ENCODE data around the gene PGAP6. TPM values are rescaled to one million over a fixed set of nuclear protein-coding genes. Genes with fewer than 3 reads are reported as not detected.
"Not testable (repeated sequence)": the region's sequence is repeated elsewhere in the genome, so short reads cannot be mapped to it uniquely, and the experiment has no call there.

The PGAP6 gene, protein sequence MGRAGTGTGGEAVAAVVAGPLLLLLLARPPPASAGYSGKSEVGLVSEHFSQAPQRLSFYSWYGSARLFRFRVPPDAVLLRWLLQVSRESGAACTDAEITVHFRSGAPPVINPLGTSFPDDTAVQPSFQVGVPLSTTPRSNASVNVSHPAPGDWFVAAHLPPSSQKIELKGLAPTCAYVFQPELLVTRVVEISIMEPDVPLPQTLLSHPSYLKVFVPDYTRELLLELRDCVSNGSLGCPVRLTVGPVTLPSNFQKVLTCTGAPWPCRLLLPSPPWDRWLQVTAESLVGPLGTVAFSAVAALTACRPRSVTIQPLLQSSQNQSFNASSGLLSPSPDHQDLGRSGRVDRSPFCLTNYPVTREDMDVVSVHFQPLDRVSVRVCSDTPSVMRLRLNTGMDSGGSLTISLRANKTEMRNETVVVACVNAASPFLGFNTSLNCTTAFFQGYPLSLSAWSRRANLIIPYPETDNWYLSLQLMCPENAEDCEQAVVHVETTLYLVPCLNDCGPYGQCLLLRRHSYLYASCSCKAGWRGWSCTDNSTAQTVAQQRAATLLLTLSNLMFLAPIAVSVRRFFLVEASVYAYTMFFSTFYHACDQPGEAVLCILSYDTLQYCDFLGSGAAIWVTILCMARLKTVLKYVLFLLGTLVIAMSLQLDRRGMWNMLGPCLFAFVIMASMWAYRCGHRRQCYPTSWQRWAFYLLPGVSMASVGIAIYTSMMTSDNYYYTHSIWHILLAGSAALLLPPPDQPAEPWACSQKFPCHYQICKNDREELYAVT
- total RNA-seq (2012; rRNA removed): 55.7 and 57.8 TPM in 2 replicates

DNA sequence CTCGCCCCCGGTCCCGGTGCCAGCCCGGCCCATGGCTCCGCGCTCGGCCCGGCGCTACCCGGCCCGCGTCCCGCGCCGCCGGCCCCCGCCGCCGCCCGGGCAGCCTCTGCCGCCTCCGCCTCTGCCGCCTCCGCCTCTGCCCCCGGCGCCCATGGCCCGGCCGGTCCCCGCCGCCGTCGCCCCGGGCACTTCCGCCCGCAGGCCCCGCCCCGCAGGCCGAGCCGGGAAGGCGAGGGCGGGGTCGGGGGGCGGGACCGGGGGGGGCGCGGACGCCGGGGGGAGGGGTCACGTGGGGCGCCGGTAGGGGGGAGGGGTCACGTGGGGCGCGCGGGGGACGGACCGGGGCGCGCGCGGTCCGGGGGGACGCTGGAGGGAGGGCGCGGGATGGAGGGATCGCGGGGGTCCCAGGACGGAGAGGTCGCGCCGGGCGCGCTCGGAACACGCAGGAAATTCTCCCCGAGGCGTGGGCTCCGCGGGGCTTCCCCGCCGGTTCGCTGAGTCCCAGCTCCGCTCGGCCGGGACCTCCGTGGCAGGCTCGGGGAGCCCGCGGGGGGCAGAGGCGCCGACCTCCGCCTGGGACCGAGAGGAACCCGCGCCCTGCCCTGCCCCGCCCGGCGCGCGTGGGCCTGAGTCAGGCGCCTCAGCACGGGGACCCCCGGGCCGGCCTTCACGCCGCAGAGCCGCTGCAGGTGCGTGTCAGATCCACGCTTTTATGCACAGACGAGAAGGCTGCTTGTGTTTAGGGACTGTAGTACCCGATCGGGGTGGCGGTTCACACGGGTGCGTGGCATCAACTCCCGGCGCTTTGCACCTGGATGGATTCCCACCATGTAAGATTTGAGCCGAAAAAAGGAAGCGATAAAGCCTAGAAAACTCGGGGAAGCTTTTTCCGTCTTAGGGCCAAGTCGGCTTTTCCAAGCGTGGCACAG lies at the start of gene PGAP6:
TSS of gene PGAP6 (minus strand) at position 190 of the 929 bp plus-strand sequence. CDS start at position 33, 157 bp downstream.
- H3K27me3 ChIP-seq (ENCODE audit: control insufficient read depth, insufficient read depth, low read length): no peaks in the 10 kb centered on the region

DNA sequence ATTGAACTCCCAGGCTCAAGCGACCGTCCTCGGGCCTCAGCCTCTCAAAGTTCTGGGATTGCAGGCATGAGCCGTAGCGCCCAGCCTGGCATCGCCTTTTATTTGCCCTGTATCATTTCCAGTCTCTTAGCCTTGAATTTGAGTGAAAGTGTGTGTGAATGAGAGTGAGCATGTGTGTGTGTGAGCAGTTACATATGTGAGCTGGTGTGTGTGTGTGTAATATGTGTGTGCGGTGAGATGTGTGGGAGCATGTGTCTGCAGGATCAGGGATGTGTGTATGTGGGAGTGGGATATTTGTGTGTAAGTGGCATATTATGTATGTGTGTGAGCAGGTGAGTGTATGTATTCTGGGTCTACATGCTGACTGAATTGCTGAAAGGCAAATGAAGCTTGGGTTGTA lies 49.1 kb upstream of the PGAP6 start:
- Histone ChIP-seq H3K4me2 (ENCODE audit: low read length) (no peak overlapping the region), H3K4me3 (ENCODE audit: low read length) (no peak overlapping the region), H3K27me3 (ENCODE audit: control insufficient read depth, insufficient read depth, low read length) (no peaks in the 10 kb centered on the region), H3K4me1 (ENCODE audit: control insufficient read depth, insufficient read depth, low read length) (peaks cover 17% of the 10 kb centered on the region), H3K9me3 (replicated peaks; ENCODE audit: low read length) (no peaks in the 10 kb centered on the region), H3K36me3 (ENCODE audit: insufficient read depth, low read length) (peaks cover 10% of the 10 kb centered on the region), H3K9ac (ENCODE audit: low read depth, low read length) (no peak overlapping the region)

More for the DNA sequence above, at the start of gene PGAP6:
- H3K4me1 ChIP-seq (ENCODE audit: control insufficient read depth, insufficient read depth, low read length): peaks cover 3% of the 10 kb centered on the region
- no peaks in the 10 kb centered on the region for H3K9me3 ChIP-seq (replicated peaks; ENCODE audit: low read length)
- H3K4me2 ChIP-seq (ENCODE audit: low read length): peak within 1 kb of the TSS; percentile 98
- H3K9ac ChIP-seq (ENCODE audit: low read depth, low read length): peak within 1 kb of the TSS; percentile 86
- H3K4me3 ChIP-seq (ENCODE audit: low read length): peak within 1 kb of the TSS; percentile 83
- H3K36me3 ChIP-seq (ENCODE audit: insufficient read depth, low read length): peaks cover 2% of the 10 kb centered on the region

DNA sequence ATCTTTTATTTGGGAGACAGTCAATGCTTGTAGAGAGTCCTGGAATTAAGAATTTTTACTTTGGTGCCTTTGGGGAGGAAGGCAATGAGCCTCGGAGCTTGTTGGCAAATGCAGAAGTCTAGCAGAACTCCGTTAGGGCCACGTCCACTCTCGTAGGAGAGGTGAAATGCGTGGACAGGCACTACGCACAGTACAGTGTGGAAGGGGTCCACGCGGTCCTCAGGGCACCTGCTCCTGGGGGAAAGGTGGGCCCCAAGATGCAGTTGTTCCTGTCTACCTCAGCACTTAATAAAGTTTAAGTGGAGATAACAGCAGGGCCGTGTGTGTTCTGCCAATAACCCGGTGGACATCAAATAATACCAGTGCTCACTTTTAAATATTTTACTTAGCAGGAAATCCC lies 45.5 kb upstream of the PGAP6 start:
- Histone ChIP-seq H3K4me2 (ENCODE audit: low read length) (peak overlapping the region; percentile 85), H3K9ac (ENCODE audit: low read depth, low read length) (peak overlapping the region; percentile 74), H3K27me3 (ENCODE audit: control insufficient read depth, insufficient read depth, low read length) (no peaks in the 10 kb centered on the region), H3K9me3 (replicated peaks; ENCODE audit: low read length) (no peaks in the 10 kb centered on the region), H3K4me3 (ENCODE audit: low read length) (peak overlapping the region; percentile 88), H3K36me3 (ENCODE audit: insufficient read depth, low read length) (peaks cover 7% of the 10 kb centered on the region), H3K4me1 (ENCODE audit: control insufficient read depth, insufficient read depth, low read length) (peaks cover 39% of the 10 kb centered on the region)

DNA sequence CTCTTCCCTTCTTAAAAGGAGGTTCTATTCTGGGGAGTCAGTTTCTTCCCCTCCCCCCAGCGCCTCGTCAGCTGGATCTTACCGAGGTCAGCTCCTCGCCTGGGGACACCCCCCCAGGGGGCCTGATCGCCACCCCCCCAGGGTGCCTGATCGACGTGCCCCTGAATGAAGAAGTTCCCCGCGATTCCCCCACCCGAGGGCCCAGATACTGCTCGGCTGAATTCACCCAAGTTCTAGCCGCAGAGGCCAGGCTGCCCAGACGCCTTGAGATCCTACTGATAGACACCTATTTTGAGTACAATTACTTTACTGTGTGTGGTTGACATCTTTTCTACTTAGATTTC lies 45.1 kb upstream of the PGAP6 start:
- Histone ChIP-seq H3K9me3 (replicated peaks; ENCODE audit: low read length) (no peaks in the 10 kb centered on the region), H3K4me3 (ENCODE audit: low read length) (peak overlapping the region; percentile 88), H3K9ac (ENCODE audit: low read depth, low read length) (peak overlapping the region; percentile 74), H3K4me2 (ENCODE audit: low read length) (peak overlapping the region; percentile 85), H3K27me3 (ENCODE audit: control insufficient read depth, insufficient read depth, low read length) (no peaks in the 10 kb centered on the region), H3K4me1 (ENCODE audit: control insufficient read depth, insufficient read depth, low read length) (peaks cover 39% of the 10 kb centered on the region), H3K36me3 (ENCODE audit: insufficient read depth, low read length) (peaks cover 7% of the 10 kb centered on the region)

DNA sequence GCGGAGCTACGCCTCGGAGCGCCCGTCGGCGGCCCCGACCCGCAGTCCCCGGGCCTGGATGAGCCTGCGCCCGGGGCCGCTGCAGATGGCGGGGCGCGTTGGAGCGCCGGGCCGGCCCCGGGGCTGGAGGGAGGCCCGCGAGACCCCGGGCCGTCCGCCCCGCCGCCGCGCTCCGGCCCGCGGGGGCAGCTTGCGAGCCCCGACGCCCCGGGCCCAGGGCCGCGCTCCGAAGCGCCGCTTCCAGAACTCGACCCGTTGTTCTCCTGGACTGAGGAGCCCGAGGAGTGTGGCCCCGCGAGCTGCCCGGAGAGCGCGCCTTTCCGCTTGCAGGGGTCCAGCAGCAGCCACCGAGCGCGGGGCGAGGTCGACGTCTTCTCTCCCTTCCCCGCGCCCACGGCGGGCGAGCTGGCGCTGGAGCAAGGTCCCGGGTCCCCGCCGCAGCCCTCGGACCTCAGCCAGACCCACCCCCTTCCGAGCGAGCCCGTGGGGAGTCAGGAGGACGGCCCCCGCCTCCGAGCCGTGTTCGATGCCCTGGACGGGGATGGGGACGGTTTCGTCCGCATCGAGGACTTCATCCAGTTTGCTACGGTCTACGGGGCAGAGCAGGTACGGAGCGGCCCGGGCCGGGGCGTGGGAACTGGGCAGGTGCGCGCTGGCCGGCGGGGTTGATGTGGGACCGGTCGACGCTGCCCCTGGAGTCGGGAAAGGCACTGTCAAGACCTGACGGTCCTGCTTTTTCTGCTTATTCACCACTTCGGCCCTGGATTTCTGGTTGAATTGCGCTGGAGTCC lies 44.5 kb upstream of the PGAP6 start:
- H3K27me3 ChIP-seq (ENCODE audit: control insufficient read depth, insufficient read depth, low read length): no peaks in the 10 kb centered on the region
- peaks cover 7% of the 10 kb centered on the region for H3K36me3 ChIP-seq (ENCODE audit: insufficient read depth, low read length)
- H3K4me1 ChIP-seq (ENCODE audit: control insufficient read depth, insufficient read depth, low read length): peaks cover 39% of the 10 kb centered on the region
- peak overlapping the region; percentile 85 for H3K4me2 ChIP-seq (ENCODE audit: low read length)
- H3K4me3 ChIP-seq (ENCODE audit: low read length): peak overlapping the region; percentile 88
- no peaks in the 10 kb centered on the region for H3K9me3 ChIP-seq (replicated peaks; ENCODE audit: low read length)
- H3K9ac ChIP-seq (ENCODE audit: low read depth, low read length): peak overlapping the region; percentile 74

DNA sequence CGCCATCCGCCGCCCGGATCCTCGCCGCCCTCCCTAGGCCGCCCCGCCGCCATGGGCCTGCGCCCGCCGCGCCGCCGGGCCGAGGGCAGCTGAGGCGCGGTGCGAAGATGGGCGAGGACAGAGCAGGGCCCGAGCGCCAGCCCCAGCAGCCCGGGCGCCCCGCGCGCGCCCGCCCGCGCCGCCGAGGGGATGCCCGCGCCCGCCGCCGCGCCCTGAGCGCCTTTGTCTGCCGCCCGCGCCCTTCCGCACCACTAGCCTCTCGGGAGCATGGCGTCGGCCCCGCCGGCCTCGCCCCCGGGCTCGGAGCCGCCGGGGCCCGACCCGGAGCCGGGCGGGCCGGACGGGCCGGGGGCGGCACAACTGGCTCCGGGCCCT lies 43.9 kb upstream of the PGAP6 start:
- Histone ChIP-seq H3K36me3 (ENCODE audit: insufficient read depth, low read length) (peaks cover 7% of the 10 kb centered on the region), H3K4me1 (ENCODE audit: control insufficient read depth, insufficient read depth, low read length) (peaks cover 39% of the 10 kb centered on the region), H3K4me3 (ENCODE audit: low read length) (peak overlapping the region; percentile 88), H3K4me2 (ENCODE audit: low read length) (peak overlapping the region; percentile 85), H3K27me3 (ENCODE audit: control insufficient read depth, insufficient read depth, low read length) (no peaks in the 10 kb centered on the region), H3K9ac (ENCODE audit: low read depth, low read length) (peak overlapping the region; percentile 74), H3K9me3 (replicated peaks; ENCODE audit: low read length) (no peaks in the 10 kb centered on the region)

DNA sequence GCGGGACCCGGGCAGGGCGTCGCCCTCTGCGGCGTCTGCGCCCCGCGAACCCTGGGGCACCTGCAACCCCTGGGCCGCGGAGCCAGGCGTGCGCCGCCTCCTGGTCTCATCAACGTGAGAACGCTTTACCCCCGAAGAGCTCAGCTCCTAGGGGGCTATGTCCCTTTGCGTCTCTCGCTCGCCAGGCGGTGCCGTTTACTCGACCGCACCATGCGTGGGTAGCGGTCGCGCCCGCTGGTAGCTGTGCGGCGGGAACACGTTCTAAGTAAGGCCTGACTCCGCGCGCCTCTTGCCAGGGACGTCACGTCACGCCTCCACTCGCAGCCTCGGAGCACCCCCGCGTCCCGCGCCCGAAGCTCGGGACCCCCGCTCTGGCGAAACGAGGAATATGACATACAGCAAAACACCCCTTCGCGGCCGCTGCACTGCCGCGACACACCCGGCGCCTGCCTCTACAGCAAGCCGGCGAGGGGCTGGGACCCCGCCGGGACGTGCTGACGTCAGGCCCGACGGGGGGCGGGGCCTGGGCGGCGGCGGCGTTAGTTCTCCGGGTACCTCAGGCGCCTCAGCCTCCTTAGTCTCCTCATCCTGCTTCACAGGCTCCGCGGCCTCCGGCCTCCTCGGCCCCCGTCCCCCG lies 43.4 kb upstream of the PGAP6 start, which contains the start of gene RAB11FIP3:
TSS of gene RAB11FIP3 (plus strand) at position 568 of the 637 bp plus-strand sequence. CDS start 358 bp downstream, outside the sequence.
- H3K9me3 ChIP-seq (replicated peaks; ENCODE audit: low read length): no peaks in the 10 kb centered on the region
- H3K4me2 ChIP-seq (ENCODE audit: low read length): peak within 1 kb of the TSS; percentile 85
- H3K27me3 ChIP-seq (ENCODE audit: control insufficient read depth, insufficient read depth, low read length): no peaks in the 10 kb centered on the region
- H3K9ac ChIP-seq (ENCODE audit: low read depth, low read length): peak within 1 kb of the TSS; percentile 74
- H3K36me3 ChIP-seq (ENCODE audit: insufficient read depth, low read length): peaks cover 4% of the 10 kb centered on the region
- H3K4me3 ChIP-seq (ENCODE audit: low read length): peak within 1 kb of the TSS; percentile 88
- peaks cover 39% of the 10 kb centered on the region for H3K4me1 ChIP-seq (ENCODE audit: control insufficient read depth, insufficient read depth, low read length)

DNA sequence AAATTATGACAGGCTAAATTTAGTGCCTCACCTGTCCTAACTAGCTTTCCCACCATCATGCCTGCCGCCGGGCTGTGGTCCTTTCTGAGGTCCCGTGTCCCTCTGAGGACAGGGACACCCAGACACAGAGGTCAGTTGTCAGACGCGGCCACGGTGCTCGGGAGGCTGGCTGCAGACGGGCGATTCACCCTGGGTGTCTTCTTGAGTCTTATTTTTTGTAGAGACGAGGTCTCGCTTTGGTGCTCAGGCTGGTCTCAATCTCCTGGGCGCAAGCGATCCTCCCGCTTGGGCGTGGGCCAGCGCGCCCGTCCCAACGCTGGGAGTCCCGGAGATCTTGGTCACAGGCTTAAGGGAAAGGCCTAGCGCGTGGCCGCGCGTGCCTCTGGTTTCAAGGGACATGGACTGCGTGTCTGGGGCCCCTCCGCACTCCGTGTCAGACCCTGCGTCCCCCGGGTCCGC lies 42.9 kb upstream of the PGAP6 start:
- peaks cover 39% of the 10 kb centered on the region for H3K4me1 ChIP-seq (ENCODE audit: control insufficient read depth, insufficient read depth, low read length)
- peak overlapping the region; percentile 88 for H3K4me3 ChIP-seq (ENCODE audit: low read length)
- H3K9me3 ChIP-seq (replicated peaks; ENCODE audit: low read length): no peaks in the 10 kb centered on the region

DNA sequence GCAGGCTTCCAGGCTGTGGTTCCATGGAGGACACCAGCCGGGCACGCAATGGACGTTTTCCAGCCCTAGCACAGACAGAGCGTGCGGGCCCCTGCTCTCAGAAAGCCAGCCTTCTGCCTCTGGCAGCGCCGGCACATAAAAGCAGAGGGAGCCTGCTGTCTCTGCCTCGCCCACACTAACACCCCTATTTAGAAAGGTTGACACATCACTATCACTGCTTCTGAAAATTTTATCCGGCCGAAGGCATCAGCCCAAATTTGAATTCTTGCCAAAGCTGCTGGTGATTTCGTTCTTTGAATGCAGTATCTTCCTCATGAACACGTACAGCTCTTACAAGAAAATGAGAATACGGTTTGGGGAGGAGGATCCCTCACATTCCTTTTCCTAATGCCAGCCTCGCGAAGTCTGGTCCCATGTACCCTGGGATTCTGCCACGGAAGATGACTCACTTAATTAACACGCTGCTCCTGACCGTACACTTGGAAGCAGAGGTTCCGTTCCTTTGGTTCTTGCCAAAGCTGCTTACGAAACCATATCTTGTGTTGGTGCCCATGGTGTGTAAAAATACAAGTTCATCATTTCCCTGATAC lies 42.4 kb upstream of the PGAP6 start:
- Histone ChIP-seq H3K9ac (ENCODE audit: low read depth, low read length) (peak overlapping the region; percentile 79), H3K27me3 (ENCODE audit: control insufficient read depth, insufficient read depth, low read length) (no peaks in the 10 kb centered on the region), H3K36me3 (ENCODE audit: insufficient read depth, low read length) (peaks cover 4% of the 10 kb centered on the region), H3K4me3 (ENCODE audit: low read length) (peak overlapping the region; percentile 88), H3K4me1 (ENCODE audit: control insufficient read depth, insufficient read depth, low read length) (peaks cover 39% of the 10 kb centered on the region), H3K4me2 (ENCODE audit: low read length) (peak overlapping the region; percentile 85), H3K9me3 (replicated peaks; ENCODE audit: low read length) (no peaks in the 10 kb centered on the region)

More for the DNA sequence above, 42.9 kb upstream of the PGAP6 start:
- Histone ChIP-seq H3K27me3 (ENCODE audit: control insufficient read depth, insufficient read depth, low read length) (no peaks in the 10 kb centered on the region), H3K4me2 (ENCODE audit: low read length) (peak overlapping the region; percentile 85), H3K9ac (ENCODE audit: low read depth, low read length) (peak overlapping the region; percentile 74), H3K36me3 (ENCODE audit: insufficient read depth, low read length) (peaks cover 4% of the 10 kb centered on the region)

DNA sequence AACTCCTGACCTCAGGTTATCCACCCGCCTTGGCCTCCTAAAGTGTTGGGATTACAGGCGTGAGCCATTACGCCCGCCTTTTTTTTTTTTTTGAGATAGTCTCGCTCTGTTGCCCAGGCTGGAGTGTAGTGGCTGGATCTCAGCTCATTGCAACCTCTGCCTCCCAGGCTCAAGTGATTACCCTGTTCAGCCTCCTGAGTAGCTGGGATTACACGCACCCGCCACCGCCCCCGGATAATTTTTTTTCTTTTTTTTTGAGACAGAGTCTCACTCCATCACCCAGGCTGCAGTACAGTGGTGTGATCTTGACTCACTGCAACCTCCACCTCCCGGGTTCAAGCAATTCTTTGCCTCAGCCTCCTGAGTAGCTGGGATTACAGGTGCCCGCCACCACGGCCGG lies 40.4 kb upstream of the PGAP6 start:
- peaks cover 25% of the 10 kb centered on the region for H3K4me1 ChIP-seq (ENCODE audit: control insufficient read depth, insufficient read depth, low read length)
- H3K9ac ChIP-seq (ENCODE audit: low read depth, low read length); H3K4me2 ChIP-seq (ENCODE audit: low read length); H3K9me3 ChIP-seq (replicated peaks; ENCODE audit: low read length); H3K4me3 ChIP-seq (ENCODE audit: low read length); H3K27me3 ChIP-seq (ENCODE audit: control insufficient read depth, insufficient read depth, low read length); H3K36me3 ChIP-seq (ENCODE audit: insufficient read depth, low read length): not testable (repeated sequence)
